Panc1 (cell line): ENCODE measurements around the gene ADAMTSL3. TPM values are rescaled to one million over a fixed set of nuclear protein-coding genes. Genes with fewer than 3 reads are reported as not detected.

Source experiments
- ATAC-seq: fragments of 200-7000 bp; cut with Tn5 transposase; 2 replicates; pipeline ENCODE4 v1.9.1; 2020; ENCODE audit warnings: mild to moderate bottlenecking, moderate library complexity
- BruUV-seq: library from RNA; stranded (reverse); fragments of 400-500 nt; replicated peaks from 2 replicates; lab custom pipeline; 2021; lab: Mats Ljungman, UMichigan
- CTCF ChIA-PET: fragments of 300-600 bp; sonication (Branson Sonifier 250); formaldehyde crosslinking; loops from one replicate; lab custom pipeline; 2022; ENCODE audit warnings: antibody characterized with exemption; lab: Charles Lee
- POLR2A ChIA-PET: fragments of 300-600 bp; sonication (Branson Sonifier 250); formaldehyde crosslinking; loops from one replicate; lab custom pipeline; 2022; ENCODE audit warnings: antibody characterized with exemption; lab: Charles Lee
- DNase-seq: peaks from one replicate; pipeline ENCODE4 v3.0.0-alpha.2; 2010; ENCODE audit warnings: low read depth, low spot score
- H3K27ac ChIP-seq: 2 replicates; pipeline ENCODE4 v1.5.1; 2011; ENCODE audit warnings: mild to moderate bottlenecking, low read length, inconsistent platforms
- H3K27me3 ChIP-seq: fragments of 200-500 bp; sonication (Bioruptor generic); 2 replicates; pipeline ENCODE4 v1.6.0; 2014; ENCODE audit warnings: low read length, inconsistent platforms; ENCODE audit not compliant: control insufficient read depth, insufficient read depth
- H3K36me3 ChIP-seq: fragments of 200-500 bp; sonication (Bioruptor generic); 2 replicates; pipeline ENCODE4 v1.5.1; 2014; ENCODE audit warnings: inconsistent platforms, mild to moderate bottlenecking, low read length, moderate library complexity; ENCODE audit not compliant: control insufficient read depth, insufficient read depth
- H3K4me1 ChIP-seq: 2 replicates; pipeline ENCODE4 v1.5.1; 2011; ENCODE audit warnings: inconsistent platforms, mild to moderate bottlenecking, low read length, moderate library complexity; ENCODE audit not compliant: control insufficient read depth, insufficient read depth
- H3K4me3 ChIP-seq, 2 experiments: 2 replicates each; pipeline ENCODE4 v1.5.1; 2011 to 2012; ENCODE audit warnings: low read depth in 2 of 2, low read length in 2 of 2, mild to moderate bottlenecking in 2 of 2, inconsistent platforms in 1 of 2, moderate library complexity in 1 of 2
- H3K9me3 ChIP-seq: fragments of 200-500 bp; sonication (Bioruptor generic); 2 replicates; pipeline ENCODE4 v1.5.1; 2014; ENCODE audit warnings: low read depth, mild to moderate bottlenecking, inconsistent platforms, low read length, moderate library complexity; ENCODE audit not compliant: control insufficient read depth, insufficient read depth
- POLR2AphosphoS5 ChIP-seq: IDR thresholded peaks from 2 replicates; pipeline ENCODE4 v1.6.1; 2012; ENCODE audit warnings: mild to moderate bottlenecking, low read depth, low read length, moderate library complexity
- SIN3A ChIP-seq: IDR thresholded peaks from 2 replicates; pipeline ENCODE4 v1.6.1; 2012; ENCODE audit warnings: low read depth, mild to moderate bottlenecking, low read length, moderate library complexity, borderline replicate concordance; ENCODE audit not compliant: insufficient read depth
- TCF7L2 ChIP-seq: IDR thresholded peaks from 2 replicates; pipeline ENCODE4 v1.6.1; 2011; ENCODE audit warnings: mild to moderate bottlenecking, low read depth, low read length, inconsistent platforms
- in situ Hi-C: cut with HindIII; loops from 2 replicates; pipeline ENCODE4 v1.10.0; 2016; ENCODE audit warnings: low sequenced_read_pairs, low pct_unique_long_range_greater_than_20kb
- intact Hi-C: fragments of 100-400 bp; cut with micrococcal nuclease; formaldehyde crosslinking; loops from one replicate; pipeline ENCODE4 v1.10.0; 2022; ENCODE audit not compliant: unreplicated experiment
- total RNA-seq: library from RNA; stranded (reverse); gene quantifications from one replicate; pipeline ENCODE4 v1.2.1, GENCODE V29; 2021; ENCODE audit not compliant: unreplicated experiment
- TF ChIP-seq, protein P1 (sequence below): fragments of 450-650 bp; IDR thresholded peaks from 2 replicates; pipeline ENCODE4 v1.5.1; 2017; ENCODE audit warnings: mild to moderate bottlenecking
- TF ChIP-seq, protein P2 (sequence below), 2 experiments: IDR thresholded peaks; 2 replicates each; pipeline ENCODE4 v1.6.1; 2011 to 2012; ENCODE audit warnings: low read depth in 2 of 2, control low read depth in 1 of 2, low read length in 1 of 2, mild to moderate bottlenecking in 1 of 2, moderate library complexity in 1 of 2; ENCODE audit not compliant: insufficient read depth in 1 of 2

Gene ADAMTSL3
- total RNA-seq, 1 experiment from 2014 or later = not detected

GRCh38 chr15:83980637-83981036, 326.7 kb downstream of the ADAMTSL3 start:
- POLR2A ChIA-PET = no interaction called here
- Histone ChIP-seq H3K9me3 (0 out of 2 replicates have a peak, but pooled peaks cover 4% of the 10 kb centered on the region), H3K36me3 (no peaks in the 10 kb centered on the region), H3K27ac (no peak overlapping the region), H3K4me3 (no peak overlapping the region), H3K4me1 (no peaks in the 10 kb centered on the region), H3K27me3 (no peaks in the 10 kb centered on the region)
- intact Hi-C loops = no loop called here
- in situ Hi-C loops = no loop called here
- ATAC-seq (no peak), DNase-seq (no peak)
- TF ChIP-seq, protein P1, sequence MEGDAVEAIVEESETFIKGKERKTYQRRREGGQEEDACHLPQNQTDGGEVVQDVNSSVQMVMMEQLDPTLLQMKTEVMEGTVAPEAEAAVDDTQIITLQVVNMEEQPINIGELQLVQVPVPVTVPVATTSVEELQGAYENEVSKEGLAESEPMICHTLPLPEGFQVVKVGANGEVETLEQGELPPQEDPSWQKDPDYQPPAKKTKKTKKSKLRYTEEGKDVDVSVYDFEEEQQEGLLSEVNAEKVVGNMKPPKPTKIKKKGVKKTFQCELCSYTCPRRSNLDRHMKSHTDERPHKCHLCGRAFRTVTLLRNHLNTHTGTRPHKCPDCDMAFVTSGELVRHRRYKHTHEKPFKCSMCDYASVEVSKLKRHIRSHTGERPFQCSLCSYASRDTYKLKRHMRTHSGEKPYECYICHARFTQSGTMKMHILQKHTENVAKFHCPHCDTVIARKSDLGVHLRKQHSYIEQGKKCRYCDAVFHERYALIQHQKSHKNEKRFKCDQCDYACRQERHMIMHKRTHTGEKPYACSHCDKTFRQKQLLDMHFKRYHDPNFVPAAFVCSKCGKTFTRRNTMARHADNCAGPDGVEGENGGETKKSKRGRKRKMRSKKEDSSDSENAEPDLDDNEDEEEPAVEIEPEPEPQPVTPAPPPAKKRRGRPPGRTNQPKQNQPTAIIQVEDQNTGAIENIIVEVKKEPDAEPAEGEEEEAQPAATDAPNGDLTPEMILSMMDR = no peak
- TF ChIP-seq, protein P2, sequence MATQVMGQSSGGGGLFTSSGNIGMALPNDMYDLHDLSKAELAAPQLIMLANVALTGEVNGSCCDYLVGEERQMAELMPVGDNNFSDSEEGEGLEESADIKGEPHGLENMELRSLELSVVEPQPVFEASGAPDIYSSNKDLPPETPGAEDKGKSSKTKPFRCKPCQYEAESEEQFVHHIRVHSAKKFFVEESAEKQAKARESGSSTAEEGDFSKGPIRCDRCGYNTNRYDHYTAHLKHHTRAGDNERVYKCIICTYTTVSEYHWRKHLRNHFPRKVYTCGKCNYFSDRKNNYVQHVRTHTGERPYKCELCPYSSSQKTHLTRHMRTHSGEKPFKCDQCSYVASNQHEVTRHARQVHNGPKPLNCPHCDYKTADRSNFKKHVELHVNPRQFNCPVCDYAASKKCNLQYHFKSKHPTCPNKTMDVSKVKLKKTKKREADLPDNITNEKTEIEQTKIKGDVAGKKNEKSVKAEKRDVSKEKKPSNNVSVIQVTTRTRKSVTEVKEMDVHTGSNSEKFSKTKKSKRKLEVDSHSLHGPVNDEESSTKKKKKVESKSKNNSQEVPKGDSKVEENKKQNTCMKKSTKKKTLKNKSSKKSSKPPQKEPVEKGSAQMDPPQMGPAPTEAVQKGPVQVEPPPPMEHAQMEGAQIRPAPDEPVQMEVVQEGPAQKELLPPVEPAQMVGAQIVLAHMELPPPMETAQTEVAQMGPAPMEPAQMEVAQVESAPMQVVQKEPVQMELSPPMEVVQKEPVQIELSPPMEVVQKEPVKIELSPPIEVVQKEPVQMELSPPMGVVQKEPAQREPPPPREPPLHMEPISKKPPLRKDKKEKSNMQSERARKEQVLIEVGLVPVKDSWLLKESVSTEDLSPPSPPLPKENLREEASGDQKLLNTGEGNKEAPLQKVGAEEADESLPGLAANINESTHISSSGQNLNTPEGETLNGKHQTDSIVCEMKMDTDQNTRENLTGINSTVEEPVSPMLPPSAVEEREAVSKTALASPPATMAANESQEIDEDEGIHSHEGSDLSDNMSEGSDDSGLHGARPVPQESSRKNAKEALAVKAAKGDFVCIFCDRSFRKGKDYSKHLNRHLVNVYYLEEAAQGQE (IDR thresholded peaks at IDR 0.05; ENCODE audit: insufficient read depth in 1 of 2, low read depth in 2 of 2, low read length in 1 of 2) = no peak
- TF ChIP-seq POLR2AphosphoS5 (no peak), SIN3A (no peak)
- CTCF ChIA-PET = no interaction called here
- BruUV-seq = no TSS peak

- no peak for DNase-seq
- no TSS peak for BruUV-seq
- TF ChIP-seq, protein P2 (IDR thresholded peaks at IDR 0.05; ENCODE audit: insufficient read depth in 1 of 2, low read depth in 2 of 2, low read length in 1 of 2) = no peak
- TF ChIP-seq, protein P1 = no peak
- TF ChIP-seq TCF7L2 (no peak), SIN3A (no peak), POLR2AphosphoS5 (no peak)
- ChIA-PET CTCF (no interaction called here), POLR2A (no interaction called here)
- Histone ChIP-seq H3K36me3 (no peaks in the 10 kb centered on the region), H3K4me3 (no peak overlapping the region), H3K4me1 (no peaks in the 10 kb centered on the region), H3K9me3 (no peaks in the 10 kb centered on the region), H3K27ac (no peak overlapping the region), H3K27me3 (no peaks in the 10 kb centered on the region; the same call in 1 of the 2 replicates)
- ATAC-seq = no peak
- intact Hi-C loops = no loop called here
- in situ Hi-C loops = no loop called here
Observed at GRCh38 chr15:83982748-83983147, 328.8 kb downstream of the ADAMTSL3 start.
